Mesendoderm (in vitro differentiated cells): ENCODE measurements around the gene MFSD12.

Source experiments
- DNase-seq: peaks from one replicate; pipeline ENCODE4 v3.0.0; 2013
- H2AK5ac ChIP-seq: 2 replicates; pipeline ENCODE4 v1.6.1; 2013; ENCODE audit warnings: low read length, inconsistent platforms
- H2BK120ac ChIP-seq: 2 replicates; pipeline ENCODE4 v1.6.1; 2013; ENCODE audit warnings: low read depth, mild to moderate bottlenecking, low read length, moderate library complexity, mixed read lengths
- H2BK15ac ChIP-seq: replicated peaks from 2 replicates; pipeline ENCODE4 v1.6.1; 2013; ENCODE audit warnings: low read depth, mild to moderate bottlenecking, moderate library complexity
- H2BK5ac ChIP-seq: 2 replicates; pipeline ENCODE4 v1.6.1; 2013; ENCODE audit warnings: low read length, inconsistent platforms
- H3K18ac ChIP-seq: 2 replicates; pipeline ENCODE4 v1.6.1; 2013; ENCODE audit warnings: mild to moderate bottlenecking, low read length, mixed read lengths
- H3K23ac ChIP-seq: one replicate; pipeline ENCODE4 v1.6.1; 2013; ENCODE audit warnings: low read length
- H3K27ac ChIP-seq: 2 replicates; pipeline ENCODE4 v1.5.1; 2013; ENCODE audit warnings: low read depth, mild to moderate bottlenecking, inconsistent platforms, low read length, moderate library complexity
- H3K27me3 ChIP-seq: 2 replicates; pipeline ENCODE4 v1.6.1; 2013; ENCODE audit warnings: low read length, control low read depth, mild to moderate bottlenecking, inconsistent platforms; ENCODE audit not compliant: insufficient read depth, poor library complexity
- H3K36me3 ChIP-seq: 2 replicates; pipeline ENCODE4 v1.6.1; 2013; ENCODE audit warnings: low read length, inconsistent platforms; ENCODE audit not compliant: control insufficient read depth, insufficient read depth
- H3K4ac ChIP-seq: one replicate; pipeline ENCODE4 v1.6.1; 2013; ENCODE audit warnings: low read depth, mild to moderate bottlenecking, low read length, moderate library complexity
- H3K4me1 ChIP-seq: 2 replicates; pipeline ENCODE4 v1.6.1; 2013; ENCODE audit warnings: low read depth, low read length, inconsistent platforms; ENCODE audit not compliant: control insufficient read depth
- H3K4me2 ChIP-seq: 2 replicates; pipeline ENCODE4 v1.6.1; 2013; ENCODE audit warnings: low read length
- H3K4me3 ChIP-seq: 2 replicates; pipeline ENCODE4 v1.5.1; 2013; ENCODE audit warnings: mild to moderate bottlenecking, low read length
- H3K56ac ChIP-seq: one replicate; pipeline ENCODE4 v1.6.1; 2013; ENCODE audit warnings: low read length
- H3K79me1 ChIP-seq: 2 replicates; pipeline ENCODE4 v1.6.1; 2013; ENCODE audit warnings: low read length, inconsistent platforms
- H3K79me2 ChIP-seq: 2 replicates; pipeline ENCODE4 v1.6.1; 2013; ENCODE audit warnings: mild to moderate bottlenecking, low read length; ENCODE audit not compliant: control insufficient read depth, insufficient read depth
- H3K9ac ChIP-seq: 2 replicates; pipeline ENCODE4 v1.6.1; 2013; ENCODE audit warnings: low read length, inconsistent platforms
- H4K5ac ChIP-seq: one replicate; pipeline ENCODE4 v1.6.1; 2013; ENCODE audit warnings: low read length
- H4K8ac ChIP-seq: one replicate; pipeline ENCODE4 v1.6.1; 2013; ENCODE audit warnings: low read depth, mild to moderate bottlenecking, control low read depth, low read length, moderate library complexity
- WGBS: extraction: QIAGEN DNeasy Blood & Tissue Kit; methylation state at CpG from one replicate; pipeline ENCODE4 v1.1.7; 2013; ENCODE audit warnings: low lambda C conversion rate, missing lambda C conversion rate; ENCODE audit not compliant: insufficient coverage; ENCODE audit errors: extremely low coverage; 5-methylcytosine and 5-hydroxymethylcytosine counted together

The MFSD12 gene

GRCh38 chr19:3519126-3519525, 38.3 kb downstream of the MFSD12 start:
- Histone ChIP-seq H3K4me3 (no peak overlapping the region), H2BK15ac (no peak overlapping the region), H3K79me1 (peaks cover 36% of the 10 kb centered on the region), H3K18ac (no peak overlapping the region), H2BK5ac (no peak overlapping the region), H3K4me1 (no peaks in the 10 kb centered on the region), H3K36me3 (peaks cover 2% of the 10 kb centered on the region), H3K79me2 (peaks cover 28% of the 10 kb centered on the region), H4K5ac (no peak overlapping the region), H2AK5ac (no peak overlapping the region), H4K8ac (no peak overlapping the region), H3K4ac (no peak overlapping the region), H3K4me2 (no peak overlapping the region), H3K27ac (no peak overlapping the region), H2BK120ac (no peak overlapping the region), H3K23ac (no peak overlapping the region), H3K27me3 (no peaks in the 10 kb centered on the region), H3K9ac (no peak overlapping the region), H3K56ac (no peak overlapping the region)
- no peak for DNase-seq
- no CpG with 5 or more reads among the region's 18 CpGs for whole genome bisulfite sequencing

- H3K23ac ChIP-seq, result no peak overlapping the region
- H3K79me2 ChIP-seq, result peaks cover 28% of the 10 kb centered on the region
- H3K36me3 ChIP-seq, result peaks cover 2% of the 10 kb centered on the region
- WGBS, result no CpG with 5 or more reads among the region's 2 CpGs
- no peak overlapping the region for H4K5ac ChIP-seq
- H3K4me3 ChIP-seq, result no peak overlapping the region
- no peak overlapping the region for H2BK15ac ChIP-seq
- H3K27ac ChIP-seq, result no peak overlapping the region
- H3K4me1 ChIP-seq, result no peaks in the 10 kb centered on the region
- no peak overlapping the region for H2BK120ac ChIP-seq
- no peak overlapping the region for H3K4ac ChIP-seq
- no peak overlapping the region for H3K18ac ChIP-seq
- H3K79me1 ChIP-seq, result peaks cover 36% of the 10 kb centered on the region
- H3K4me2 ChIP-seq, result no peak overlapping the region
- no peak overlapping the region for H2BK5ac ChIP-seq
- H4K8ac ChIP-seq, result no peak overlapping the region
- no peak for DNase-seq
- no peaks in the 10 kb centered on the region for H3K27me3 ChIP-seq
- H3K56ac ChIP-seq, result no peak overlapping the region
- no peak overlapping the region for H3K9ac ChIP-seq
- H2AK5ac ChIP-seq, result no peak overlapping the region
Observed at GRCh38 chr19:3518659-3519058, 38.7 kb downstream of the MFSD12 start.

GRCh38 chr19:3518255-3518654, 39.1 kb downstream of the MFSD12 start:
- no peak overlapping the region for H3K9ac ChIP-seq
- no peak overlapping the region for H2AK5ac ChIP-seq
- H3K79me2 ChIP-seq, result peaks cover 30% of the 10 kb centered on the region
- H2BK5ac ChIP-seq, result no peak overlapping the region
- no peak overlapping the region for H3K4ac ChIP-seq
- no peak overlapping the region for H3K56ac ChIP-seq
- H3K4me2 ChIP-seq, result no peak overlapping the region
- H3K36me3 ChIP-seq, result peaks cover 2% of the 10 kb centered on the region
- no CpG with 5 or more reads among the region's 10 CpGs for WGBS
- H3K27me3 ChIP-seq, result no peaks in the 10 kb centered on the region
- H2BK120ac ChIP-seq, result no peak overlapping the region
- no peak overlapping the region for H3K27ac ChIP-seq
- H4K8ac ChIP-seq, result no peak overlapping the region
- H3K79me1 ChIP-seq, result peaks cover 39% of the 10 kb centered on the region
- no peak for DNase-seq
- no peaks in the 10 kb centered on the region for H3K4me1 ChIP-seq
- no peak overlapping the region for H2BK15ac ChIP-seq
- no peak overlapping the region for H4K5ac ChIP-seq
- H3K4me3 ChIP-seq, result no peak overlapping the region
- H3K23ac ChIP-seq, result no peak overlapping the region
- H3K18ac ChIP-seq, result no peak overlapping the region

- Histone ChIP-seq H2BK15ac (no peak overlapping the region), H3K9ac (no peak overlapping the region), H3K27ac (no peak overlapping the region), H2AK5ac (no peak overlapping the region), H3K4me2 (no peak overlapping the region), H2BK5ac (no peak overlapping the region), H3K4ac (no peak overlapping the region), H4K8ac (no peak overlapping the region), H3K4me1 (no peaks in the 10 kb centered on the region), H4K5ac (no peak overlapping the region), H3K23ac (no peak overlapping the region), H3K79me2 (peaks cover 34% of the 10 kb centered on the region), H3K36me3 (peaks cover 2% of the 10 kb centered on the region), H3K79me1 (peaks cover 39% of the 10 kb centered on the region), H2BK120ac (no peak overlapping the region), H3K27me3 (no peaks in the 10 kb centered on the region), H3K18ac (no peak overlapping the region), H3K56ac (no peak overlapping the region), H3K4me3 (no peak overlapping the region)
- no CpG with 5 or more reads among the region's 2 CpGs for WGBS
- no peak for DNase-seq
Observed at GRCh38 chr19:3517638-3518037, 39.7 kb downstream of the MFSD12 start.

GRCh38 chr19:3516675-3517207, 40.6 kb downstream of the MFSD12 start:
- Histone ChIP-seq H3K36me3 (peaks cover 2% of the 10 kb centered on the region), H3K79me2 (peaks cover 43% of the 10 kb centered on the region), H2AK5ac (no peak overlapping the region), H3K23ac (no peak overlapping the region), H2BK5ac (no peak overlapping the region), H3K4me1 (no peaks in the 10 kb centered on the region), H3K4ac (no peak overlapping the region), H3K4me3 (no peak overlapping the region), H3K79me1 (peaks cover 38% of the 10 kb centered on the region), H2BK15ac (no peak overlapping the region), H3K18ac (no peak overlapping the region), H3K4me2 (no peak overlapping the region), H3K56ac (no peak overlapping the region), H4K8ac (no peak overlapping the region), H3K27ac (no peak overlapping the region), H3K9ac (no peak overlapping the region), H3K27me3 (no peaks in the 10 kb centered on the region), H4K5ac (no peak overlapping the region), H2BK120ac (no peak overlapping the region)
- no peak for DNase-seq
- no CpG with 5 or more reads among the region's 15 CpGs for WGBS

- Histone ChIP-seq H3K56ac (no peak overlapping the region), H4K8ac (no peak overlapping the region), H3K4ac (no peak overlapping the region), H3K79me2 (peaks cover 44% of the 10 kb centered on the region), H2BK120ac (no peak overlapping the region), H3K9ac (no peak overlapping the region), H3K4me2 (no peak overlapping the region), H3K36me3 (peaks cover under 1% of the 10 kb centered on the region), H2BK5ac (no peak overlapping the region), H3K18ac (no peak overlapping the region), H2BK15ac (no peak overlapping the region), H2AK5ac (no peak overlapping the region), H3K27me3 (no peaks in the 10 kb centered on the region), H3K23ac (no peak overlapping the region), H4K5ac (no peak overlapping the region), H3K79me1 (peaks cover 39% of the 10 kb centered on the region), H3K4me3 (no peak overlapping the region), H3K27ac (no peak overlapping the region), H3K4me1 (no peaks in the 10 kb centered on the region)
- DNase-seq, result no peak
- WGBS, result no CpG with 5 or more reads among the region's 15 CpGs
Observed at GRCh38 chr19:3515891-3516422, 41.4 kb downstream of the MFSD12 start.
